COR-L47 (cell line): ENCODE results near the gene EHBP1L1.
"Not testable (repeated sequence)": the region's sequence is repeated elsewhere in the genome, so short reads cannot be mapped to it uniquely, and the experiment has no call there.

Experiments
- DNase-seq: peaks from one replicate; lab custom pipeline; 2025; lab: John Stamatoyannopoulos, UW

The EHBP1L1 gene

DNA sequence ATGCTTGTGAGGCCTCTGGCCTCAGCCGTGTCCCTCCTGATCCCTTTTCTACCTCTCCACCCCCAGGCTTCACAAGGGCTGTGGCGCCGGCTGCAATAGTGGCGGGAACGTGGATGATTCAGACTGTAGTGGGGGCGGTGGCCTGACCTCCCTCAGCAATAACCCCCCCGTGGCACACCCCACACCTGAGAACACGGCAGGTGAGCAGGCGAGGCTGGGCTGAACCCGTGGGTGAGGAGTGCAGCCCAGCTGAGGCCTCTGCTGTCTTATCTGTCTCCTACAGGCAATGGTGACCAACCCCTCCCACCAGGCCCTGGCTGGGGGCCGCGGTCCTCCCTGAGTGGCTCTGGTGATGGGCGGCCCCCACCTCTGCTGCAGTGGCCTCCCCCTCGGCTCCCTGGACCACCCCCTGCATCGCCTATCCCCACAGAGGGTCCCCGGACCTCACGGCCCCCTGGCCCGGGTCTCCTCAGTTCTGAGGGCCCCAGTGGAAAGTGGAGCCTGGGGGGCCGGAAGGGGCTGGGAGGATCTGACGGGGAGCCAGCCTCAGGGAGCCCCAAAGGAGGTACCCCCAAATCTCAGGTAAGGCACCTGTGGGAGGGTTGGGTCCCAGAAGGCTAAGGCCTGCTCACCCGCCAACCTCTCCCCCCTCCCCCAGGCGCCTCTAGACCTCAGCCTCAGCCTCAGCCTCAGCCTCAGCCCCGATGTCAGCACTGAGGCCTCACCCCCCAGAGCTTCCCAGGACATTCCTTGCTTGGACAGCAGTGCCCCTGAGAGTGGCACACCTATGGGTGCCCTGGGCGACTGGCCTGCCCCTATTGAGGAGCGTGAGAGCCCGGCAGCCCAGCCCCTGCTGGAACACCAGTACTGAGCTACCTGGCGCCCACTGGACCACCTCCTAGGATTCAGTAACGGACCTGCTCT, 60.5 kb downstream of the EHBP1L1 start:
- DNase-seq = no peak

DNA sequence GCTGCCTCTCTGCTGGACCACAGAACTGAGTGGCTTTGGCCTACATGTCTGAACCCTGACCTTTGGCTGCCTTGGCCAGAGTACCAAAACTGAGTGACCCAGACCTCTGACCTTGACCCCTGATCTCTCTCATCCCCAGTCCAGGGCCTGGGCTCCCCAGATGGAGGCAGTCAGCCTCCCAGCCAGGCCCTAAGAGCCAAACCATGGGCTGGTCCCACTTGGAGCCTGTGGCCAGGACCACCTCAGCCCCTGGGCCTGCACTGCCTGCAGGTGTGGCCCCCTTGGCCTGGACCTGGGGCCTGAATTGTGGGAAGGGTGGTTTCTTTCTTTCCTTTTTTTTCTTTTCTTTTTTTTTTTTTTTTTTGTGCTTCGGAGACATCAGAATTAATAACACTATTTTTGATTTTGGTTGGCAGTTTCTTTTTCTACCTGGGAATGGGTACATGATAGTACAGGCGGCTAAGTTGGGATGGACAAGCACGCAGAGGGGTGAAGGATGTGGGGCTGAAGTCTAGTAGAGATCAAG, 61.2 kb downstream of the EHBP1L1 start:
- DNase-seq = no peak

DNA sequence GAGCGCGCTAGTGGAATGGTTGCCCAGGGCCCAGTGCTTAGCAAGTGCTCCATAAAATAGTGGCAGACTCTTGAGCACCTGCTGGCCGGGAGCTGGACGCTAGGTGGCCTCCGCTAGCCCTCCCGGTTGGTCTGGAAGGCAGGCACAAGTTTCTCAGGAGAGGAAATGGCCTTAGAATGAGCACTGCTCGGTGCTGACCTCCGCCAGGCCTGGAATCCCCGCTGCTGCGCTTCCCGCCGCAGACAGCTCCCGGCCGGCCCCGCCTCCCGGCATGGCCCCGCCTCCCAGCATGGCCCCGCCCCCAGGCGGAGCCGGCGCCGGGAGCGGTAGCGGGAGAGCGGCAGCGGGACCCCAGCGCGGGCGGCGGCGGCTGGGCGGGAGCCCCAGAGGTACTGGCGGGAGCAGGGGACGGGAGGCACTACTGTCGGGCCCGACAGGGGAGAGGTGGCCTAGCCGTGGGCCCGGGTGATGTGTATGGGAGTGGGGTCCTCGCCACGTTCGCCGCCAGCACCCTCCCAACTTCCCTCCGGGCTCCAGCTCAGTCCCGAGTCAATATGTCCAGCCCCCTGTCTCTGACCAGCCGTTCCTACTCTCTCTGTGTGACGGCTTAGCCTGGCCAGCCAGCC, 62.1 kb downstream of the EHBP1L1 start, which contains the start of gene SIPA1:
SIPA1 (plus strand) TSS at position 308 of the 626 bp plus-strand sequence. CDS start 2,821 bp downstream, outside the sequence.
- DNase-seq = peak; percentile 40

DNA sequence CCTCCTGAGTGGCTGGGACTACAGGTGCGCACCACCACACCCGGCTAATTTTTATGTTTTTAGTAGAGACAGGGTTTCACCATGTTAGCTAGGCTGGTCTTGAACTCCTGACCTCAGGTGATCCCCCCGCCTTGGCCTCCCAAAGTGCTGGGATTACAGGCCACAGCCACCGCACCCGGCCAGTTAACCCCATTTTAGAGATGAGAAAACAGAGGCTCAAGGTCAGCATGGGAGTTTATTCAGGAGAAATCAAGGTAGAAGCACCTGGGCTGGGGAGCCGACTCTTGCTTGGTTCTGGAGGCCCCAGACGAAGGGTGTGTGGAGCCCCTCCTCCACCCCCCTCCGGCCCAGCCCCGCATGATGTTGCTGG, 63.4 kb downstream of the EHBP1L1 start:
- not testable (repeated sequence) for DNase-seq

DNA sequence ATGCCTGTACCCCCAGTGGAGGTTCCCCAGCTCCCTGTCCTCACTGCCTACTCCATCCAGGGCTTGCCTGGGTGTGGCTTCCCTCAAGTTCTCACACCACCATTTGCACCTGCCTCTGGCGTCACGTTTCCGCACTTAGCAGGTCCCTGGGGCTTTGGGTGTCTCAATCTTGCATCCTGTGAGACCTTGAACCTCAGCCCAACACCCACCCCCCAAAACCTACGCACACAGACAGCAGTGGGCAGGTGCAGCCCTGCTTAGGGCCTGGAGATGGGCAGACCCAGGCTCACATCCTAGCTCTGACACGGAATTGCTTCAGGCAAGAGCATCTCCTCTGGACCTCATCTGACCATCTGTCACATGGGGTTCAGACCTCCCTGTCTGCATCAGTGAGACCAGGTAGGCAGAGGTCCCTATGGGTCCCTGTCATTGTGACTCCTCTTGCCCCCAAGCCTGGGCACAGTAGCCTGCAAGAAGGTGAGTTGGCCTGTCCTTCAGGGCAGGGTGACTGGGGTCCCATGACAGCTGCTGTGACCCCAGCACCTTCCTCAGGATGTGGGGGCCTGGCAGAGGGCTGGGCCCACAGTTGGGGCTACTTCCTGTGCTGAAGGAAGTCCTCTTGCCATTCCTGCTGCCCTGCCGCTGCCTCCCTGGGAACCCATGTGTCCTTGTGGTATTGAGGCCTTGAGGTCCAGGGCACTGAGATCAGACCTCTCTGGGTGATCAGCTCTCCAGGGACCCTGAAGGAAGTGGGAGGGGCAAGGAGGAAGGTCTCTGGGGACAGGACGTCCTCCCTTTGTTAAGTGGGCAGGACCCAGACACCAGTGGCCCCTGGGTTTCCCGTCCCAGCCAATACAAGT, 64.0 kb downstream of the EHBP1L1 start:
- no peak for DNase-seq

DNA sequence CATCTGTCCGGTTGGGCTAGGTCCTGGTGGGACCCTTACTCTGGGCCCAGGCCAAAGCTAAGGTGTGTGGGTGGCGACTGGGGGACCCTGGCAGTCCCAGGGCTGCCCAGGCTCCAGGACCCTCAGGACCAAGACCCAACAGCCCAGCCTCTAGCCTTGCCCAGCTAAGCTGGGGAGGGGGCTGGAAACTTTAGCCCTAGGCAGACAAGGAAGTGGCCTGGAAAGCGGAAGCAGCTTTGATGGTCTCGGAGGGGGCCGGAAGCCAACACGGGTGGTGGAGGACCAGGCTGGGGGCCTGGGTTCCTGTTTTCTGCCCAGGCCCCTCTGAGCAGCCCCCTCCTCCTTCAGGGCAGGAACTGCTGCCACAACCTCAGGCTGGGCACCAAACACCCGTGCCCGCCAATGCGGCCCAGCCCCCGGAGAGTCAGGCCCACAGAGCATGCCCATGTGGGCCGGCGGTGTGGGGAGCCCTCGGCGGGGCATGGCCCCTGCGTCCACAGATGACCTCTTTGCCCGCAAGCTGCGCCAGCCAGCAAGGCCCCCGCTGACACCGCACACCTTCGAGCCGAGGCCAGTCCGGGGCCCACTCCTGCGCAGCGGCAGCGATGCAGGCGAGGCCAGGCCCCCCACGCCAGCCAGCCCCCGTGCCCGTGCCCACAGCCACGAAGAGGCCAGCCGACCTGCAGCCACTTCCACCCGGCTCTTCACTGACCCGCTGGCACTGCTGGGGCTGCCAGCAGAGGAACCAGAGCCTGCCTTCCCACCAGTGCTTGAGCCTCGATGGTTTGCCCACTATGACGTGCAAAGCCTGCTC, 64.8 kb downstream of the EHBP1L1 start:
- no peak for DNase-seq

DNA sequence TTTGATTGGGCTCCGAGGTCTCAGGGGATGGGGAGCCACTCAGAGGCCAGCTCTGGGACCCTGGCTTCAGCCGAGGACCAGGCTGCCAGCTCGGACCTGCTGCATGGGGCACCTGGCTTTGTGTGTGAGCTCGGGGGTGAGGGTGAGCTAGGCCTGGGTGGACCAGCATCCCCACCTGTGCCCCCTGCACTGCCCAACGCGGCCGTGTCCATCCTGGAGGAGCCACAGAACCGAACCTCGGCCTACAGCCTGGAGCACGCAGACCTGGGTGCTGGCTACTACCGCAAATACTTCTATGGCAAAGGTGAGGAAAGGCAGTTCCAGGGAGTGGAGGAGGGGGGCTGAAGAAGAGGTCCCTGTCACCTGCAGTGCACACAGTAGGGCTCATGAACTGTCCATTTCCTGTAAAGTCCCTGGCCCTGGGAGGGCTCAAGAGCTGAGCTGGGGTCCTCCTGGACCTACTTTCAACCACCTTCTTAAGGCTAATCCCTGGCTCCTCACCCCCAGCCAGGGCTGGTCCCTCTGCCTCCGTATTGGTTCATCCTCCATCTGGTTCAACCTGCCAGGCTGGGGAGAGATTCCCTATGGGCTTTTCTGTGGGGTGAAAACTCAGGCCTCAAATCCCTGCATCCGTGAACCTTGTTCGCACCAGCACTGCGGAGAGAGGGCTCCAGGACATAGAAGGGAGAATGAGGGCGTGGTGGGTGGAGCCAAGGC, 65.6 kb downstream of the EHBP1L1 start:
- DNase-seq = no peak
